Measurements from ENCODE around the gene ZMIZ1. TPM values are rescaled to one million over a fixed set of nuclear protein-coding genes. Genes with fewer than 3 reads are reported as not detected.

The ZMIZ1 gene
- total and polyA plus RNA-seq, 2 experiments from 2014 or later = 9.2 to 30.9 TPM

DNA sequence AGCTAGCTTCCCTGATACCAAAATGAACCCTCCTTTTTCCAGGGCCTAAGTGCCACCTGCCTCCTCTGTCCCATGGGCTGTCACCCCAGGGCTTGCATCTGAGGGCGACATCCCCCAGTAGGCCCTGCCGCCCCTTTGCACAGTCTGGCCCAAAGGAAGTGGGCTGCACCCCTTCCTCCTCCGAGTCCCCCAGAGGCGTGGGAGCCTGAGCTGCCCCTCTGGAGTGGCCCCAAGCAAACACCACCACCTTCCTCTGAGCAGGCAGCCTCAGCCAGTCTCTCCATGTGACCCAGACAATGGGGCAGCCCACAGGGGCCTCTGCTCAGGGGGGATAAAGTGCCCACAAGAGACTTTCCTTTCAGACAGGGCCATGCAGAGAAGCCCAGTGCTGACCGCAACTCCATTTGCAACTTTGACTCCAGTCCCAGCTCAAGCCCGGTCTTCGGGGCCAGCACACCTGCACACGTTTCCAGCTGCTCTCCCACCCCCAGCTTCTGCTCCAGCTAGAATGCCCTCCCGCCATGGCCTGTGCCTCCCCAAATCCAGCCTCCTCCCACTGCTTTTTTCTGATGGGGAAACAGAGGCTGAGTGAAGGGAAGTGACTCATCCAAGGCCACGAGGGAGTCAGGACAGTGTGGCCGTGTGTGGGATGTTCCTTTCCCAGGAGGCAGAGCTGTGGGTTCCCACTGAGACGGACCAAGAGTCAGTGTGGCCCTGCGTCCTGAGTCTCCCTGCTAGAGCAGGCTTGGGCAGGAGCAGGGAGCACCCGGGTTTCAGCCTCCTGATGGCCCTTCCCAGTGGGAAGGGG, 111.9 kb downstream of the ZMIZ1 start:
- H3K27me3 Mint-ChIP-seq (ENCODE audit: insufficient read depth, low read depth, poor library complexity) = peaks cover 8% of the 10 kb centered on the region
- H3F3A ChIP-seq (replicated peaks; ENCODE audit: low read depth) = no peaks in the 10 kb centered on the region
- no peak overlapping the region for H3K27ac Mint-ChIP-seq
- H3K4me3 Mint-ChIP-seq = no peak overlapping the region
- H3K27me3 ChIP-seq (ENCODE audit: insufficient read depth) = no peaks in the 10 kb centered on the region
- H3K79me2 ChIP-seq (replicated peaks; ENCODE audit: insufficient read depth) = peaks cover 6% of the 10 kb centered on the region; the same call in 1 of the 2 replicates
- no peaks in the 10 kb centered on the region for H3K9me3 Mint-ChIP-seq
- no peaks in the 10 kb centered on the region; the same call in 1 of the 2 replicates for H4K20me1 ChIP-seq (replicated peaks; ENCODE audit: insufficient read depth)
- no peak overlapping the region for H2AFZ ChIP-seq
- peaks cover 26% of the 10 kb centered on the region for H3K4me1 ChIP-seq (ENCODE audit: insufficient read depth)
- no peak for TF ChIP-seq NANOG (IDR thresholded peaks at IDR 0.05; ENCODE audit: borderline replicate concordance)
- TF ChIP-seq, protein P1, sequence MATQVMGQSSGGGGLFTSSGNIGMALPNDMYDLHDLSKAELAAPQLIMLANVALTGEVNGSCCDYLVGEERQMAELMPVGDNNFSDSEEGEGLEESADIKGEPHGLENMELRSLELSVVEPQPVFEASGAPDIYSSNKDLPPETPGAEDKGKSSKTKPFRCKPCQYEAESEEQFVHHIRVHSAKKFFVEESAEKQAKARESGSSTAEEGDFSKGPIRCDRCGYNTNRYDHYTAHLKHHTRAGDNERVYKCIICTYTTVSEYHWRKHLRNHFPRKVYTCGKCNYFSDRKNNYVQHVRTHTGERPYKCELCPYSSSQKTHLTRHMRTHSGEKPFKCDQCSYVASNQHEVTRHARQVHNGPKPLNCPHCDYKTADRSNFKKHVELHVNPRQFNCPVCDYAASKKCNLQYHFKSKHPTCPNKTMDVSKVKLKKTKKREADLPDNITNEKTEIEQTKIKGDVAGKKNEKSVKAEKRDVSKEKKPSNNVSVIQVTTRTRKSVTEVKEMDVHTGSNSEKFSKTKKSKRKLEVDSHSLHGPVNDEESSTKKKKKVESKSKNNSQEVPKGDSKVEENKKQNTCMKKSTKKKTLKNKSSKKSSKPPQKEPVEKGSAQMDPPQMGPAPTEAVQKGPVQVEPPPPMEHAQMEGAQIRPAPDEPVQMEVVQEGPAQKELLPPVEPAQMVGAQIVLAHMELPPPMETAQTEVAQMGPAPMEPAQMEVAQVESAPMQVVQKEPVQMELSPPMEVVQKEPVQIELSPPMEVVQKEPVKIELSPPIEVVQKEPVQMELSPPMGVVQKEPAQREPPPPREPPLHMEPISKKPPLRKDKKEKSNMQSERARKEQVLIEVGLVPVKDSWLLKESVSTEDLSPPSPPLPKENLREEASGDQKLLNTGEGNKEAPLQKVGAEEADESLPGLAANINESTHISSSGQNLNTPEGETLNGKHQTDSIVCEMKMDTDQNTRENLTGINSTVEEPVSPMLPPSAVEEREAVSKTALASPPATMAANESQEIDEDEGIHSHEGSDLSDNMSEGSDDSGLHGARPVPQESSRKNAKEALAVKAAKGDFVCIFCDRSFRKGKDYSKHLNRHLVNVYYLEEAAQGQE (IDR thresholded peaks at IDR 0.05; ENCODE audit: unreplicated experiment) = no peak
- TF ChIP-seq, protein P2, sequence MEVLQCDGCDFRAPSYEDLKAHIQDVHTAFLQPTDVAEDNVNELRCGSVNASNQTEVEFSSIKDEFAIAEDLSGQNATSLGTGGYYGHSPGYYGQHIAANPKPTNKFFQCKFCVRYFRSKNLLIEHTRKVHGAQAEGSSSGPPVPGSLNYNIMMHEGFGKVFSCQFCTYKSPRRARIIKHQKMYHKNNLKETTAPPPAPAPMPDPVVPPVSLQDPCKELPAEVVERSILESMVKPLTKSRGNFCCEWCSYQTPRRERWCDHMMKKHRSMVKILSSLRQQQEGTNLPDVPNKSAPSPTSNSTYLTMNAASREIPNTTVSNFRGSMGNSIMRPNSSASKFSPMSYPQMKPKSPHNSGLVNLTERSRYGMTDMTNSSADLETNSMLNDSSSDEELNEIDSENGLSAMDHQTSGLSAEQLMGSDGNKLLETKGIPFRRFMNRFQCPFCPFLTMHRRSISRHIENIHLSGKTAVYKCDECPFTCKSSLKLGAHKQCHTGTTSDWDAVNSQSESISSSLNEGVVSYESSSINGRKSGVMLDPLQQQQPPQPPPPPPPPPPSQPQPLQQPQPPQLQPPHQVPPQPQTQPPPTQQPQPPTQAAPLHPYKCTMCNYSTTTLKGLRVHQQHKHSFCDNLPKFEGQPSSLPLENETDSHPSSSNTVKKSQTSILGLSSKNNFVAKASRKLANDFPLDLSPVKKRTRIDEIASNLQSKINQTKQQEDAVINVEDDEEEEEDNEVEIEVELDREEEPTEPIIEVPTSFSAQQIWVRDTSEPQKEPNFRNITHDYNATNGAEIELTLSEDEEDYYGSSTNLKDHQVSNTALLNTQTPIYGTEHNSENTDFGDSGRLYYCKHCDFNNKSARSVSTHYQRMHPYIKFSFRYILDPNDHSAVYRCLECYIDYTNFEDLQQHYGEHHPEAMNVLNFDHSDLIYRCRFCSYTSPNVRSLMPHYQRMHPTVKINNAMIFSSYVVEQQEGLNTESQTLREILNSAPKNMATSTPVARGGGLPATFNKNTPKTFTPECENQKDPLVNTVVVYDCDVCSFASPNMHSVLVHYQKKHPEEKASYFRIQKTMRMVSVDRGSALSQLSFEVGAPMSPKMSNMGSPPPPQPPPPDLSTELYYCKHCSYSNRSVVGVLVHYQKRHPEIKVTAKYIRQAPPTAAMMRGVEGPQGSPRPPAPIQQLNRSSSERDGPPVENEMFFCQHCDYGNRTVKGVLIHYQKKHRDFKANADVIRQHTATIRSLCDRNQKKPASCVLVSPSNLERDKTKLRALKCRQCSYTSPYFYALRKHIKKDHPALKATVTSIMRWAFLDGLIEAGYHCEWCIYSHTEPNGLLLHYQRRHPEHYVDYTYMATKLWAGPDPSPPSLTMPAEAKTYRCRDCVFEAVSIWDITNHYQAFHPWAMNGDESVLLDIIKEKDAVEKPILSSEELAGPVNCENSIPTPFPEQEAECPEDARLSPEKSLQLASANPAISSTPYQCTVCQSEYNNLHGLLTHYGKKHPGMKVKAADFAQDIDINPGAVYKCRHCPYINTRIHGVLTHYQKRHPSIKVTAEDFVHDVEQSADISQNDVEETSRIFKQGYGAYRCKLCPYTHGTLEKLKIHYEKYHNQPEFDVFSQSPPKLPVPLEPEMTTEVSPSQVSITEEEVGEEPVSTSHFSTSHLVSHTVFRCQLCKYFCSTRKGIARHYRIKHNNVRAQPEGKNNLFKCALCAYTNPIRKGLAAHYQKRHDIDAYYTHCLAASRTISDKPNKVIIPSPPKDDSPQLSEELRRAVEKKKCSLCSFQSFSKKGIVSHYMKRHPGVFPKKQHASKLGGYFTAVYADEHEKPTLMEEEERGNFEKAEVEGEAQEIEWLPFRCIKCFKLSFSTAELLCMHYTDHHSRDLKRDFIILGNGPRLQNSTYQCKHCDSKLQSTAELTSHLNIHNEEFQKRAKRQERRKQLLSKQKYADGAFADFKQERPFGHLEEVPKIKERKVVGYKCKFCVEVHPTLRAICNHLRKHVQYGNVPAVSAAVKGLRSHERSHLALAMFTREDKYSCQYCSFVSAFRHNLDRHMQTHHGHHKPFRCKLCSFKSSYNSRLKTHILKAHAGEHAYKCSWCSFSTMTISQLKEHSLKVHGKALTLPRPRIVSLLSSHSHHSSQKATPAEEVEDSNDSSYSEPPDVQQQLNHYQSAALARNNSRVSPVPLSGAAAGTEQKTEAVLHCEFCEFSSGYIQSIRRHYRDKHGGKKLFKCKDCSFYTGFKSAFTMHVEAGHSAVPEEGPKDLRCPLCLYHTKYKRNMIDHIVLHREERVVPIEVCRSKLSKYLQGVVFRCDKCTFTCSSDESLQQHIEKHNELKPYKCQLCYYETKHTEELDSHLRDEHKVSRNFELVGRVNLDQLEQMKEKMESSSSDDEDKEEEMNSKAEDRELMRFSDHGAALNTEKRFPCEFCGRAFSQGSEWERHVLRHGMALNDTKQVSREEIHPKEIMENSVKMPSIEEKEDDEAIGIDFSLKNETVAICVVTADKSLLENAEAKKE (CRISPR knock-in tag; IDR thresholded peaks at IDR 0.05) = no peak
- TF ChIP-seq EZH2phosphoT487 (IDR thresholded peaks at IDR 0.05; ENCODE audit: unreplicated experiment) = no peak
- no peak for TF ChIP-seq CREB1 (CRISPR knock-in tag; IDR thresholded peaks at IDR 0.05; ENCODE audit: low read depth)
- TF ChIP-seq JUNB (IDR thresholded peaks at IDR 0.05; ENCODE audit: unreplicated experiment) = no peak
- TF ChIP-seq, protein P3, sequence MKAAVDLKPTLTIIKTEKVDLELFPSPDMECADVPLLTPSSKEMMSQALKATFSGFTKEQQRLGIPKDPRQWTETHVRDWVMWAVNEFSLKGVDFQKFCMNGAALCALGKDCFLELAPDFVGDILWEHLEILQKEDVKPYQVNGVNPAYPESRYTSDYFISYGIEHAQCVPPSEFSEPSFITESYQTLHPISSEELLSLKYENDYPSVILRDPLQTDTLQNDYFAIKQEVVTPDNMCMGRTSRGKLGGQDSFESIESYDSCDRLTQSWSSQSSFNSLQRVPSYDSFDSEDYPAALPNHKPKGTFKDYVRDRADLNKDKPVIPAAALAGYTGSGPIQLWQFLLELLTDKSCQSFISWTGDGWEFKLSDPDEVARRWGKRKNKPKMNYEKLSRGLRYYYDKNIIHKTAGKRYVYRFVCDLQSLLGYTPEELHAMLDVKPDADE (IDR thresholded peaks at IDR 0.05) = no peak
- no peak for TF ChIP-seq ZNF331 (CRISPR knock-in tag; IDR thresholded peaks at IDR 0.05; ENCODE audit: low read depth)
- TF ChIP-seq ZNF114 (CRISPR knock-in tag; IDR thresholded peaks at IDR 0.05) = no peak
- TF ChIP-seq STAT1 (IDR thresholded peaks at IDR 0.05; ENCODE audit: unreplicated experiment) = no peak
- TF ChIP-seq POLR2AphosphoS5 (IDR thresholded peaks at IDR 0.05; ENCODE audit: low read depth) = no peak
- TF ChIP-seq, protein P4, sequence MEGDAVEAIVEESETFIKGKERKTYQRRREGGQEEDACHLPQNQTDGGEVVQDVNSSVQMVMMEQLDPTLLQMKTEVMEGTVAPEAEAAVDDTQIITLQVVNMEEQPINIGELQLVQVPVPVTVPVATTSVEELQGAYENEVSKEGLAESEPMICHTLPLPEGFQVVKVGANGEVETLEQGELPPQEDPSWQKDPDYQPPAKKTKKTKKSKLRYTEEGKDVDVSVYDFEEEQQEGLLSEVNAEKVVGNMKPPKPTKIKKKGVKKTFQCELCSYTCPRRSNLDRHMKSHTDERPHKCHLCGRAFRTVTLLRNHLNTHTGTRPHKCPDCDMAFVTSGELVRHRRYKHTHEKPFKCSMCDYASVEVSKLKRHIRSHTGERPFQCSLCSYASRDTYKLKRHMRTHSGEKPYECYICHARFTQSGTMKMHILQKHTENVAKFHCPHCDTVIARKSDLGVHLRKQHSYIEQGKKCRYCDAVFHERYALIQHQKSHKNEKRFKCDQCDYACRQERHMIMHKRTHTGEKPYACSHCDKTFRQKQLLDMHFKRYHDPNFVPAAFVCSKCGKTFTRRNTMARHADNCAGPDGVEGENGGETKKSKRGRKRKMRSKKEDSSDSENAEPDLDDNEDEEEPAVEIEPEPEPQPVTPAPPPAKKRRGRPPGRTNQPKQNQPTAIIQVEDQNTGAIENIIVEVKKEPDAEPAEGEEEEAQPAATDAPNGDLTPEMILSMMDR (conservative IDR thresholded peaks at IDR 0.05; ENCODE audit: low read depth in 2 of 2) = no peak
- TF ChIP-seq EZH2 (IDR thresholded peaks at IDR 0.05; ENCODE audit: low read depth, unreplicated experiment) = no peak
- ATAC-seq (no peak), DNase-seq (ENCODE audit: low spot score) (no peak)
- H3K9me2 ChIP-seq (ENCODE audit: insufficient read depth) = no peaks in the 10 kb centered on the region
- H3K4me1 Mint-ChIP-seq = peaks cover 48% of the 10 kb centered on the region
- no peak overlapping the region for H3K27ac ChIP-seq (ENCODE audit: low read depth)
- H3K4me3 ChIP-seq = no peak overlapping the region
- H3K4me2 ChIP-seq = no peak overlapping the region
- 0 out of 3 replicates have a peak, but pooled peaks cover 2% of the 10 kb centered on the region for H3K36me3 Mint-ChIP-seq (ENCODE audit: low read depth)
- H3K36me3 ChIP-seq (ENCODE audit: insufficient read depth) = no peaks in the 10 kb centered on the region

Data from GM23338 (cell line).